Measurements from ENCODE around the gene CYP46A1. TPM values are rescaled to one million over a fixed set of nuclear protein-coding genes. Genes with fewer than 3 reads are reported as not detected.

The CYP46A1 gene
- total RNA-seq, 1 experiment from 2014 or later: 0.30 TPM

DNA sequence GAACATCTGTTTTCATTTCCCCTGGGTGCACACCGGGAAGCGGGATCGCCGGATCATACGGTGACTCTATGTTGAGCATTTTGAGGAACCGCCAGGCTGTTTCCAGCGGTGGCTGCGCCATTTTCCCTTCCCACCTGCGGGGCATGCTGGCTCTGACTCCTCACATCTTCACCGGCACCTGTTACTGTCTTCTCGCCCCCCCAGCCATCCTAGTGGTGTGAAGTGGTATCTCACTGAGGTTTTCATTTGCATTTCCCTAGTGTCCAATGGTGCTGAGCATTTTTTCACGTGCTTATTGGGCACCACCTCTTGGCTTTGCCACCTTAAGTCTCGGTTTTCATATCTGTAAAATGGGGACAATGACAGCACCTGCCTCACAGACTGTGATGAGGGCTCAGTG, 65.0 kb downstream of the CYP46A1 start:
- no TSS peak for BruUV-seq (replicated peaks)
- intact Hi-C loops (cut with micrococcal nuclease): no loop called here
- POLR2A ChIA-PET: no interaction called here
- no peaks in the 10 kb centered on the region for H3K27me3 Mint-ChIP-seq (ENCODE audit: insufficient read depth, unreplicated experiment)
- H3K4me3 Mint-ChIP-seq (ENCODE audit: unreplicated experiment): no peak overlapping the region
- CTCF ChIA-PET: no interaction called here
- TF ChIP-seq, protein P1, sequence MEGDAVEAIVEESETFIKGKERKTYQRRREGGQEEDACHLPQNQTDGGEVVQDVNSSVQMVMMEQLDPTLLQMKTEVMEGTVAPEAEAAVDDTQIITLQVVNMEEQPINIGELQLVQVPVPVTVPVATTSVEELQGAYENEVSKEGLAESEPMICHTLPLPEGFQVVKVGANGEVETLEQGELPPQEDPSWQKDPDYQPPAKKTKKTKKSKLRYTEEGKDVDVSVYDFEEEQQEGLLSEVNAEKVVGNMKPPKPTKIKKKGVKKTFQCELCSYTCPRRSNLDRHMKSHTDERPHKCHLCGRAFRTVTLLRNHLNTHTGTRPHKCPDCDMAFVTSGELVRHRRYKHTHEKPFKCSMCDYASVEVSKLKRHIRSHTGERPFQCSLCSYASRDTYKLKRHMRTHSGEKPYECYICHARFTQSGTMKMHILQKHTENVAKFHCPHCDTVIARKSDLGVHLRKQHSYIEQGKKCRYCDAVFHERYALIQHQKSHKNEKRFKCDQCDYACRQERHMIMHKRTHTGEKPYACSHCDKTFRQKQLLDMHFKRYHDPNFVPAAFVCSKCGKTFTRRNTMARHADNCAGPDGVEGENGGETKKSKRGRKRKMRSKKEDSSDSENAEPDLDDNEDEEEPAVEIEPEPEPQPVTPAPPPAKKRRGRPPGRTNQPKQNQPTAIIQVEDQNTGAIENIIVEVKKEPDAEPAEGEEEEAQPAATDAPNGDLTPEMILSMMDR (IDR thresholded peaks at IDR 0.05; ENCODE audit: unreplicated experiment): peak; percentile 21
- DNase-seq (ENCODE audit: unreplicated experiment): no peak
- no peaks in the 10 kb centered on the region for H3K36me3 Mint-ChIP-seq (ENCODE audit: insufficient read depth, unreplicated experiment)
- H3K4me1 Mint-ChIP-seq (ENCODE audit: insufficient read depth, unreplicated experiment): peaks cover 28% of the 10 kb centered on the region
- no peak overlapping the region for H3K27ac Mint-ChIP-seq (ENCODE audit: low read depth, unreplicated experiment)
- H3K9me3 Mint-ChIP-seq (ENCODE audit: unreplicated experiment): no peaks in the 10 kb centered on the region

- intact Hi-C loops (cut with micrococcal nuclease): no loop called here
- TF ChIP-seq, protein P1 (IDR thresholded peaks at IDR 0.05; ENCODE audit: unreplicated experiment): no peak
- DNase-seq (ENCODE audit: unreplicated experiment): no peak
- H3K27me3 Mint-ChIP-seq (ENCODE audit: insufficient read depth, unreplicated experiment): no peaks in the 10 kb centered on the region
- no TSS peak for BruUV-seq (replicated peaks)
- ChIA-PET CTCF (interaction anchor here (0.5 to 0.8 kb wide), 2 partner anchors 42 to 149 kb away, joined by 3 to 4 read pairs; no protein-coding TSS in a partner anchor), POLR2A (no interaction called here)
- H3K27ac Mint-ChIP-seq (ENCODE audit: low read depth, unreplicated experiment): no peak overlapping the region
- no peaks in the 10 kb centered on the region for H3K36me3 Mint-ChIP-seq (ENCODE audit: insufficient read depth, unreplicated experiment)
- no peaks in the 10 kb centered on the region for H3K9me3 Mint-ChIP-seq (ENCODE audit: unreplicated experiment)
- H3K4me3 Mint-ChIP-seq (ENCODE audit: unreplicated experiment): no peak overlapping the region
- peaks cover 25% of the 10 kb centered on the region for H3K4me1 Mint-ChIP-seq (ENCODE audit: insufficient read depth, unreplicated experiment)
Observed at GRCh38 chr14:99749763-99750715, 65.9 kb downstream of the CYP46A1 start.

GRCh38 chr14:99750746-99751450, 66.8 kb downstream of the CYP46A1 start:
- no TSS peak for BruUV-seq (replicated peaks)
- no peaks in the 10 kb centered on the region for H3K36me3 Mint-ChIP-seq (ENCODE audit: insufficient read depth, unreplicated experiment)
- ChIA-PET CTCF (interaction anchor here (0.5 to 0.8 kb wide), 3 partner anchors 41 to 535 kb away, joined by 3 to 4 read pairs (median 3); no protein-coding TSS in a partner anchor), POLR2A (interaction anchor here (1.0 kb wide), 1 partner anchor 14 kb away, joined by 3 read pairs; no protein-coding TSS in a partner anchor)
- no peak for DNase-seq (ENCODE audit: unreplicated experiment)
- no peaks in the 10 kb centered on the region for H3K27me3 Mint-ChIP-seq (ENCODE audit: insufficient read depth, unreplicated experiment)
- no peak overlapping the region for H3K27ac Mint-ChIP-seq (ENCODE audit: low read depth, unreplicated experiment)
- H3K4me3 Mint-ChIP-seq (ENCODE audit: unreplicated experiment): no peak overlapping the region
- intact Hi-C loops (cut with micrococcal nuclease): no loop called here
- no peaks in the 10 kb centered on the region for H3K9me3 Mint-ChIP-seq (ENCODE audit: unreplicated experiment)
- peaks cover 26% of the 10 kb centered on the region for H3K4me1 Mint-ChIP-seq (ENCODE audit: insufficient read depth, unreplicated experiment)
- TF ChIP-seq, protein P1 (IDR thresholded peaks at IDR 0.05; ENCODE audit: unreplicated experiment): no peak

Data from MCF 10A (cell line).